SKM-1 (cell line): ENCODE results near the gene TSHZ2.
"Not testable (repeated sequence)": the region's sequence is repeated elsewhere in the genome, so short reads cannot be mapped to it uniquely, and the experiment has no call there.

Source experiments
- DNase-seq: peaks from one replicate; lab custom pipeline; 2025; ENCODE audit not compliant: unreplicated experiment; lab: John Stamatoyannopoulos, UW

The TSHZ2 gene

DNA sequence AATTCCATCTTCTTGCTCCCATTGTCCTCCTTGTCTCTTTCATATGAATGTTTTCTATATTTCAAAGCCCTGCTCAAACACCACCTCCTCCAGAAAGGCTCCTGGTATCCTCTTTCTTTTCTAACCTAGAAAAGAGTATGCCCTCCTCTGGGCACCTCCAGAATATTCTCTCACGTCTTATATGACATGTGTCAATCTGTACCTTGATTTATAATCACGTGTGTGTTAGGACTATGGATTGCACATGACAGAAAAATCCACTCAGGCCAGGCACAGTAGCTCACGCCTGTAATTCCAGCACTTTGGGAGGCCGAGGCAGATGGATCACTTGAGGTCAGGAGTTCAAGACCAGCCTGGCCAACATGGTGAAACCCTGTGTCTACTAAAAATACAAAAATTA is 464.8 kb downstream of the TSHZ2 start:
- not testable (repeated sequence) for DNase-seq

DNA sequence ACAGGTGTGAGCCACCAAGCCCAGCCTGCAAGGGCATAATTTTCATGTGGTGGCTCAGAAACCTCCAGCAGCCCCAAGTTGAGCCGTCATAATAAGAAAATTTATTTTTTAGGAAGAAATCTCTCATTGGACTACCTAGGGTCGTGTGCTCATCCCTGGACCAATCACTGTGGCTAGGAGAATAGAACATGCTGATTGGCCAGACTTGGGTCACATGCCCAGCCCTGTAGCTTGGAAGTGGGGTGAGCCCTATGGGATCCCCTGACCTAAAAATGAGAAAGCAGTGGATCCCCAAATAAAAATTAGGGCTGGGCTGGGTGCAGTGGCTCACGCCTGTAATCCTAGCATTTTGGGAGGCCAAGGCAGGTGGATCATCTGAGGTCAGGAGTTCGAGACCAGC is 466.2 kb downstream of the TSHZ2 start:
- DNase-seq, result no peak

DNA sequence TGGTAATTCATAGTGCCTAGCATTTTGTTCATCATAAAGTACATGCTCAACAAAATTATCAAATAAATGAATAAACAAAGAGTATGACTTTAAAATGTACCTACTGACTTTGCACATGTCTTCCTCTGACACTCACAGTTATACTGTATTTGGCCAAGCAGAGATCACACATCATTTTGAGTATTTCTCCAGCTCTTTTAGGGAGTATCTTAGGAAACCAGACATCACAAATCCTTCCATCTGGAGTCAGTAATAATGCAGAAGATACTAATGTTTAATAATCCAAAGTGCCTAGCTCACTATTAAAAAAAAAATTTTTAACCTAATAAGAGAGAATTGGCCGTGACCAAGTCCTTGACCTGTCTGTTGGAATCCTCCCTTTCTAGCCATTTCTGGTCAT is 466.9 kb downstream of the TSHZ2 start:
- DNase-seq, result no peak

DNA sequence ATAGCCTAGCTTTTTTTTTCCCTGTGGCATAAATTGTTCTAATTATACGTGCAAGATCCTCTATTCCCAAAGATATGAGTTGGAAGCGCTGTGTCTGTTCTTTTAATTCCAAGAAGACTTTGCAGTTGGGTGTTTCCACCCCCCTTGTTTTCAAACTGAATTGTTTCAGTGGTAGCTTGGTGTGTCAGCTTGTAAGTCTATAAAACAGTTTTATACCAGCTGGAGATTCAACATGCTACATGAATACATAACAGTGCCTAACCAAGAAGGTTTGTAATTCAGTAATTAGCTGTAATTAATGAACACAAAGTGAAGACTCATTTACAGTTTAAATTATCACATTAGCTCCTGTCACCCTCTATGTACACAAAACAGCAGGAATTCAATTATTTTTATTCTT is 467.5 kb downstream of the TSHZ2 start:
- DNase-seq, result no peak

DNA sequence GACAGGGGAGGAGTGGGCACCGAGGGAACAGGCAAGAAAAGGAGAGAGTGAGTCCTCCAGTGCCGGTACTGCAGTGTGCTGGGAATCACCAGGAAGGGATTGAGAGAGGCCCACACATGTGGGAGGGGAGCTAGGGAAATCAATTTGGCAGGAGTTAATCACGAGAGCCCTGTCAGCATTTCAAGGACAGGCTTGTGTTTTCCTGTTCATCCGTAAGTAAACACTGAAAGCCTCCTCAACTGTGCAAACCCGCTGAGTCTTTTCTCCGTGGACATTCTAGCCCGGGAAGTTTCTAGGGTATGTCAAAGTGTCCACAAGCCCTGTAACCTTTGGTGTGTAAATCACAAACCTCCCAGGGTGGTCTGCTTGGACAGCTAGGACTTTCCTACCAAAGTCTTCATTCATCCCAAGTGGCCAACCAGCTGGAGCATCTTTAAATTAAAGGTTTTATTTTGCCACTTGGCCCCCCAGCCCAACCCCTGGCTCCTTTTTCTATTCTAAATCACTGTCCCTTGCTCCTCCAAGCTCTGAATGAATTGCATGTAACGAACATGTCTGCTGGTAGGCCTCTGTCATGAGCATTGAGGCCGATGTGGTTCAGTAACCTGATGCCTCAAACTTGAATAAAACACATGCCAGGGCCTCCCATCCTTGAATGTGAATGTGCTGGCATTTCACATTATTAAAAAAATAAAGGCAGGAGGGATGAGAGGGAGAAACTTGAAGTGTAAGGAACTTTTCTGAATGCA is 472.4 kb downstream of the TSHZ2 start:
- no peak for DNase-seq

DNA sequence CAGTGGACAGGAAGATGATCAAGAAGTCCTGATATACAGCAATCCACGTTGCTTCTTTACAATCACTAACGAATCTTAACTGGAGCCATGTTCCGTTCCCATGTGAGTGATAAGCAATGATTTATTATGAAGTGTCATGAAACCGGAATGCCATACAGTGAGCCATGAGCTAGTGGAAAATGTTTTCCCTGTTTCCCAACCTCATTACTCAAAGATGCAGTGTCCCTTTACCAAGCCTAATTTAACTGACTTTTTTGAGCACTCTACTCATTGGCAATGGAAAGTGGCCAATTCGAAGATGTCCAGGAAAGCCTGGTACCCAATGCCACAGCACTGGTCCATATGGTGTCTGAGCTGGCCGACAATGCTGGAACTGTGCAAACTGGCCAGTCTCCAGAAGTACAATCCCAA is 473.2 kb downstream of the TSHZ2 start:
- DNase-seq, result no peak

DNA sequence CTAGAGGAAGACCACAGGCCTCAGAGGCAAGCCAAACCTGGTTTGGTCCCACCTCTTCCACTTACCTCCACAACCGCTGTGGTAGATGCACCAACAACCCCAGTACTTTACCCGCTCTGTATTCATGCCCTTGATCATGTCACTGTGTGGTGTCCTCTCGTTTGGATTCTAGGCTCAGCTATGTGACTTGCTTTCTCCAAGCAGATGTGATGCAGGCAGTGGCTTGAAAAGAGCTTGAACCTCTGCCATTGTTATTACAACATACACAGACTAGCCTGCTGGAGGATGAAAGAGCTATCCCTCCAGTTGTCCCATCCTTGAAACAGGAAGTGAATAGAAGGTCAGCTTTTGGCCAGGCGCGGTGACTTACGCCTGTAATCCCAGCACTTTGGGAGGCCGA is 473.8 kb downstream of the TSHZ2 start:
- DNase-seq, result no peak

DNA sequence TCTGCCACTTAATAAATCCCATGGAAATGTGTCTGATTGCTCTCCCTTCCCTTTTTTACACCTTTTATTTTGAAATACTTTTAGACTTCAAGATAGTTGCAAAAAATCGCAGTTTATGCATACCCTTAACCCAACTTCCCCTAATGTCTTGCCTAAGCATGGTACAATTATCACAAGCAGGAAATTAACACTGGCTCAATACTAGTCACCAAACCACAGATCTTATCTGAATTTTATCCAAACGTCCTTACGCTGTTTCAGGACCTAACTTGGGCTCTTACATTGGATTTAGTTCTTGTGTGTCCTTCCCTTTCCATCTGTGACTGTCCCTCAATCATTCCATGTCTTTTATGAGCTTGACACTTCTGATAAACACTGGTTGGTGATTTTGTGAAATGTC is 475.2 kb downstream of the TSHZ2 start:
- peak; percentile 63 for DNase-seq

DNA sequence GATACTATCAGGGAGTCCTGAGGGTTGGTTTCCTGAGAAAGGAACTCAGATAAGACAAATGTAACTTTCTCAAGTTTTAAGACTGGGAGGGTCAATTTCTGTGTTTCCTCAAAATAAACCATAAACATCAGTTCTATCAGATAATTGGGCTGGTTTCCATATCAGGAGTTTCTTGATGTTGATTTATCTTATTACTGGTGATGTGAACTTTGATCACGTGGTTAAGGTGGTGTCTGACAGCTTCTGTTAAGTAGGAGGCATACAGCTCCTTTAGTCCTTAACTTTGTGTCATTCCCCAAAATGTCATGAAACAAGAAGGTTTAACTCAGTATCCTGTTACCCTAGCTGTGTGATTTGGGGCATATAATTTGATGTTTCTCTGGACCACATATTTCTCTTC is 476.3 kb downstream of the TSHZ2 start:
- DNase-seq, result no peak

DNA sequence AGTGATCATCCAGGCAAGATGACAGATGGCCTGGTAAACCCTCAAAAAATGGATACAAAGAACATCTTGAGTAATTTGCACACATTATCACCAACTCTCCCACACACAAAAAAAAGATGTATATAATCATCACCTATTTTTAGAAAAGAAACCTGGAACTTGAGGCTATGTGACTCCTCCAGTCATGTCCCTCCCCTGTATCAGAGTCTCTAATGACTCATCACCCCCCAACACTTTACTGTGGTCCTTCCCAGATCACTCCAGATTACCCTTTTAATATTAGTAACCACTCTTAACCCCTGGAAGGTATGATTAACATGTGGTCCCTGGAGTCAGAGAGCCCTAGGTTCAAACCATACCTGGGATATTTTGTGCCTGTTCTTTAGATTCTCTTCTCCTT is 476.7 kb downstream of the TSHZ2 start:
- no peak for DNase-seq

DNA sequence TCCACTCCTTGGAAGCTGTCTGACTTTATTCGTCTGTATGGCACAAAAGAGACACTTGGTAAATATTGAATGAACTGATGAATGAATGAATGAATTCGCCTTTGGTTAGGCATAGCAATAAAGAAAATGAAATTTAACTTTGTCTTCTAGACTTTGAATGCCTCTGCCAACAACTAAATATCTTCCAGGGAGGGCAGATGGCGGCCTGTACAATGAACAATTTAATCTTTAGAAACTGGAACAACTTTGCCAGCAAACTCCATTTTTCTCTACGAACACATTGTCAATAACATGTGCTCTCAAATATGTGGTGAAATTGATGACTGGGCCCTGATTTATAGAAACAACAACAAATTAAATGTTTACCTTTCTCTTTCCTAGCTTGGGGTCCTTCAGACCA is 480.9 kb downstream of the TSHZ2 start:
- DNase-seq, result no peak

DNA sequence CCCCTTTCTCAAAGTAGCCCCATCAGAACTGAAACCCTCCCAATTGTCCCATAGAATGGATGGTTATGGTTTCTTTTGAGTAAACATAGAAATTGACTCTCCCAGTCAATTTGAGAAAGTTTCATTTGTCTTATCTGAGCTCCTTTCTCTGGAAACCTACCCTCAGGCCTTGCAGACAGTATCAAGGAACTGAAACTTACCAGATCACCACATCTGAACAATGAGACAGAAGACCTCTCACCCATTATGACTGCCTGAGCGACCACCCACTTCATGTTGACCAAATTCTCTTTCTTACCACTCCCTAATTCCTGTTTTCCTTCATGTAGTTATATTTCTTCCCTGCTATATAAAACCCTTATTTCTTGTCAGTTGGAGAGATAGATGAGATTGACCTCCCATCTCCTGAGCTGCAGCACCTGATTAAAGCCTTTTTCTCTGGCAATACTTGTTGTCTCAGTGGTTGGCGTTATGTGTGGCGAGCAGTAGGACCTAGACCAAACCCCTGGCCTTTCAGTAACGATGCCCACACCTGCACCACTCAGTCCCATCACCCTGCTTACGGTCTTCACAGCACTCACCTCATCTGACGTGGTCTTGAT is 482.6 kb downstream of the TSHZ2 start:
- DNase-seq, result no peak

DNA sequence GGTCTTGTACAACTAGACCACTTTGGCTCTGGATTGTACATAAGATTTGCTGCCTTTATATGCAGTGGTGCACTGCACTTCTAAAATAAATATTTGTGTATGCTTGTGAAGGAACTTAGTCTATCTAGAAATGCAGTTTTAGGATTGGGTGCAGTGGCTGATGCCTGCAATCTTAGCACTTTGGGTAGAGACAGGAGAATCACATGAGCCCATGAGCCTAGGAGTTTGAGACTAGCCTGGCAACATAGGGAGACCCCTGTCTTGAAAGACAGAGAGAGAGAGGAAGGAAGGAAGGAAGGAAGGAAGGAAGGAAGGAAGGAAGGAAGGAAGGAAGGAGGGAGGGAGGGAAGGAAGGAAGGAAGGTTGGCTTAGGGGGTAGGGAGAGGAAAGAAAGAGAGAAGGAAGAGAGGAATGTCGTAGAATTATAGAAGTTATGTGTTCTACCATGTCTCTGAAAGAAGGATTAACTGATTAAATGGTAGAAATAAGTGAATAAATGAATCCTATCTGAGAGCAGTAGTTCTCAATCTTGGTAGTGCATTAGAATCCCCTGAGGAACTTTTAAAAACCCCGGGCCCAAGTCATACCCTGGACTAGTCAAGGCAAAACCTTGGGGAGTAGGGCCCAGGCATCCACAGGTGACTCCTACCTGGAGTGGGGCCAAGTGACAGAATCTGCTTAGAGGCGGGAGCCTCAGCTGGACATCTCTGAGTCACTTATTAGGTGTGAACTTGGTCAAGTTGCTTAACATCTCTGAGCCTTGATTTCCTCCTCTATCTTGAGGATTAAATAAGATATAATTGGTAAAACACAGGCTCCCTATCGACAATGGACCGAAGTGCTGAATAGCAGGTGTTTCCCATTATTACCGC is 491.2 kb downstream of the TSHZ2 start:
- no peak for DNase-seq

DNA sequence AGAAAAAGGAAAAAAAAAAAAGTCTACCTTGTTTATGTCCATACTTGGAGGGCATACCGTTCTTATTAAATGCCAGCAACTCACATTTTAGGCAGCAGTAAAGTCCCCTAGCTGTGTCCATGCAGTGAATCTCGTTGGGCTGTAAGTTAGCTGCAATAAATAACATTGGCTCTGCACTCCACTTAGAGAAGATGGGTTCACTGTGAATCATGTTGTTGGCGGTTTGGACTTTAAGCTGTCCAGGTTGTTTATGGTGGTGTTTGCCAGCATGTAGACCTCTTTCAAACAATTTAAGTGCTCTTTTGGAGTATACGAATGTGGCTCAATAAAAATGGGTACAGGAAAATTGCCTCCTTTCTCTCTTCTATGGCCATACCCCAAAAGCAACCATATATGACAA is 494.1 kb downstream of the TSHZ2 start:
- no peak for DNase-seq

DNA sequence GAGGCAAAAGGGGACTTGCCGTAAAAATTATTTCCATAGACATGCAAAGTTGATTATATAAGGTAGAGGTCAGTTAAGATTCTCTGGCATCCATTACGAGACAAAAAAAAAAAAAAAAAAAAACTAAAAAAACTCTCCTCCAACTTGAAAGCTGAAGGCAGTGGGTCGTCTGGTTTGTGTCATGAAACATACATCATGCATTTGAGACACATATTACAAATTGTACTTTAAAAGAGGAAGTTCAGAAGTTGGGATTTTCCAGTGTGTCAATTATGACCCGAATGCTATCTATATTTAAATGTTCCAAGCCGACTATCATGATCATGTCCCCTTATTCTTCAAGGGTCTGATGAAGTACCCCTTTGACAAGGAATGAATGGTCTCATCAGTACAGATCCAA is 496.4 kb downstream of the TSHZ2 start:
- no peak for DNase-seq

DNA sequence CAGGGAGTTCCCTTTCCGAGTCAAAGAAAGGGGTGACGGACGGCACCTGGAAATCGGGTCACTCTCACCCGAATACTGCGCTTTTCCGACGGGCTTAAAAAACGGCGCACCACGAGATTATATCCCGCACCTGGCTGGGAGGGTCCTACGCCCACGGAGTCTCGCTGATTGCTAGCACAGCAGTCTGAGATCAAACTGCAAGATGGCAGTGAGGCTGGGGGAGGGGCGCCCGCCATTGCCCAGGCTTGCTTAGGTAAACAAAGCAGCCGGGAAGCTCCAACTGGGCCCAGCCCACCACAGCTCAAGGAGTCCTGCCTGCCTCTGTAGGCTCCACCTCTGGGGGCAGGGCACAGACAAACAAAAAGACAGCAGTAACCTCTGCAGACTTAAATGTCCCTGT is 500.7 kb downstream of the TSHZ2 start:
- DNase-seq, result not testable (repeated sequence)

DNA sequence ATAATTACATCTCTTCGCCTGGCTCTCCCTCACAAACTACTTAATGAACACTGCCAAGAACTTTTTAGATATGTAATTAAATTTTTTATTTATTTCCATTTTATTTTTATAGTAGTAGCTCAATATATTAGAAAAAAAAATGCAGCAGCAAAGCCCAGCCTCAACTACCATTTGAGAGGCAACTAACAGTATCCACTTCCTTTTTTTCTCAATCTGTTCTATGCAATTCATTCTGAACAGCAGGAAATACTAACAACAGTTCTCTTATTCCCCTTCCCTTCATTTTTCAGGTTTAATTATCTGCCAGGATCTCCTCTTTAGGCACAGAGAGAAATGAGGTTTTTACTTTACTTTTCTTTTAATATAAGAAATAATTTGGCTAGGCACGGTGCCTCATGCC is 508.8 kb downstream of the TSHZ2 start:
- DNase-seq, result no peak

DNA sequence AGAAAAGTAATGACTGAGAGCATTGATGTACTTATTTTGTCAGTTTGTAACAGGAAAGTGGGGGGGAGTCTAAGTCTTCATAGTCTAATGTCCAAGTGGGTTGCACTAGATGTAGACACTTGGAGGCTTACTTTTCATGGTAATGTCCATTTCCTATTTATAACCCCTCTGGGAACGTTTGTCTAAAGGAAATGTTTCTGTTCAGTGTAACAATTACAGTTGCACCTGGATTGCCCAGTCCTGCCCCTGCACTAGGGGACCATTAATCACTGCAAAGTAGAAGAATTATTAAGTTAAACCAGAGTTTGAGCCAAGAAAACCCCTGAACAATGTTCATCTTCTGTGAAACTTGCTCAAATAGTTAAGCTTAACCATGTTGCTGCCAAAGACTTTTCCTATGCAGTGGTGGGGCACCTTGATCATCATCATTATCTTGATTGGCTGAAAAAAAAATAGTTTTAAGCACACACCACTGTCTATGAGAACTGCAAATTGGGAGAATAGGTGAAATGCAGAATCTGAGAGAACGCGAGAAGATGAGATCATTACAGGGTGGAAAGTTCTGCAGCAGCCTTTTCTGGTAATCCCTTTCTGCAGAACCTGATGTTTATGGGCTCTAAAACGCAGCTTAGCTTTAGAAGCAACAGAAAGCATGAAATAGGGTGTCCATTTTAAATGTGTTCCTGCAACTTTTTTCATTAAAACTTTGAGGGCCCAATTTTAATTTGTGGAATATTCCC is 515.5 kb downstream of the TSHZ2 start:
- no peak for DNase-seq

DNA sequence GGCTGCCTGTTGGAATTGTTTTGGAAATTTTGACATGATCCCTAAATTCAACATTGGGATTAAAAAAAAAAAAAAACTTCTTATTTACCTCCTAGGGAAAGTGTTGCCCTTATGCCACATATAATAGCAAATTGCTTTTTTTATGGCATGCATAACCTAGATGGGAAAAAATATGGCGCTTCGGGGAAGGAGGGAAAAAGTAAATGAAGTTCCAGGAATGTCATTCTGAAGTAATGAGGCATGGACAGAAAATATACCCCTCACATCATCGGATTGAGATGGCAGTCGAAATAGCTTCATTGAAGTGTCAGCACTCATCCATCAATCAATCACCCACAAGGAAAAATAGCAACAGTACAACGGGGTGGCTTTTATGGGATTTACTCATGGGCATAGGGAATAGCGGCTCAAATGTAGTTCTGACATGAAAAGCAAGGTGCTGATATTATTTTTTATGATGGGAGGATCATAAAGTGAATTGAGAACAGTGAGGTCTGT is 516.7 kb downstream of the TSHZ2 start:
- no peak for DNase-seq

DNA sequence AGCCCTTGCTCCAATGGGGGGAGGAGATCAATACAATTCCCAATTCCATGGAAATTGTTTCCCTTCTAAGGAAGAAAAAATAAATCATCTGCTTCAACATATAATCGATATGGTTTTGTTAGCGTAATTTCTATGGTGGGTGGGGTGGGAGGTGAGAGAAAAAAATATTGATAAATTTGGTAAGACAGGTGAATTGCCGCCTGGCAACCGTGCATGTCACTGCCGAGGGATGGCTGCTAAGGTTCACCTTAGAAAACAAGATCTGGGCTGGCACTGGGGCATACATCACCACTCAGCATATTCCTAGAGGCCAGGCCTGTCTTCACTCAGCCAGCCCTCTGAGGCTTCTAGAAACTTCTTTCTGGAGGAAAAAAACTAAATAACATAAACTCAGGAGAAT is 517.4 kb downstream of the TSHZ2 start:
- DNase-seq, result no peak

DNA sequence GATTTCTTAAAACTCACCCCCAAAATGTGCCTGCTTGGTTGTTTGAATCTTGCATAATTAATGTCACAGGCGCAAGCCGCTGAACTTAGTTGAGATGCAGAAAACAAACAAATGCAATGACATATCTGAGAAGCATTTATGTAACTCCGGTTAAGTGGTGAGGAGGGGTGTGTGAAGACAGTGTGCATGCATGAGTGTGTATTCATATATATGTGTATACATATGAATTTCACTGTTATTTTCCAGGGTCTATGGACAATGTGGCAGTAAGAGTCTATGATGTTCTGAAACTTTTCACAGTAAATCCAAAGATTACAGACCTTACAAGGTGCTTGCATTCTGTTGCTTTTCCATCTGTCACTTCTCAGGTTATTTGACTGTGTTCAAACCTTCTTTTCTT is 518.5 kb downstream of the TSHZ2 start:
- no peak for DNase-seq
